ENCODE results near the gene RSRC1. TPM values are rescaled to one million over a fixed set of nuclear protein-coding genes. Genes with fewer than 3 reads are reported as not detected.

RSRC1 gene
- total RNA-seq, 1 experiment from 2014 or later: 37.9 TPM

DNA sequence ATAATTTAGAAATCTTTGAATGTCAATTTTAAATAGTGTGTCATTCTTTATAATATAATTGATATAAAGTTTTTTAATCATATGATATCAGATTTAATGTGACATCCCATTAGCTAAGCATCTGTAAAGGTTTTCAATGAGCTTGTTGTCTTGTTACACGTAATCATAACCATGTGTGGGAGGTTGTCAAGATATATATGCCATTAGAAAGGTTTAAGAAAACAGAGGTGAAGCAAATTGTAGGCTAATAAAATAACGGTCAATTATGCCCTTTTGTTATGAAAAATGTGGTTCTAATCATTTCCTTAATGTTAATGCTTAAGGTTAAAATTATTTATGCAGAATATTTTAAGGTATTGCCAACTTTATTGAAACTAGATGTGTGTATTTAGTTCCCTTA lies 56.3 kb downstream of the RSRC1 start:
- Histone ChIP-seq H3K4me2 (ENCODE audit: insufficient read depth, insufficient read length, low read length) (no peak overlapping the region), H2AK5ac (ENCODE audit: insufficient read length, low read length) (no peak overlapping the region), H2BK120ac (ENCODE audit: low read depth, low read length, poor library complexity, severe bottlenecking) (no peak overlapping the region), H3K79me1 (ENCODE audit: insufficient read depth, low read depth, low read length, poor library complexity, severe bottlenecking) (no peaks in the 10 kb centered on the region), H4K20me1 (ENCODE audit: control insufficient read depth, insufficient read depth, insufficient read length) (no peaks in the 10 kb centered on the region), H3K18ac (ENCODE audit: insufficient read length, low read depth, low read length) (no peak overlapping the region), H2BK15ac (ENCODE audit: low read depth, low read length) (no peak overlapping the region), H3T11ph (ENCODE audit: low read length) (no peak overlapping the region), H2BK12ac (ENCODE audit: insufficient read length, low read depth, low read length) (no peak overlapping the region), H2BK20ac (ENCODE audit: low read depth, low read length, poor library complexity, severe bottlenecking) (no peak overlapping the region), H3K23ac (ENCODE audit: insufficient read length, low read depth, low read length) (no peak overlapping the region), H3K14ac (ENCODE audit: insufficient read depth, low read length) (no peak overlapping the region), H3K9me3 (ENCODE audit: control insufficient read depth, low read depth, low read length) (no peaks in the 10 kb centered on the region), H4K5ac (ENCODE audit: insufficient read length, low read depth, low read length) (no peak overlapping the region), H3K27me3 (ENCODE audit: insufficient read depth, low read length) (no peaks in the 10 kb centered on the region), H3K79me2 (ENCODE audit: insufficient read depth, low read length) (no peaks in the 10 kb centered on the region), H2BK5ac (ENCODE audit: insufficient read length, low read length) (no peak overlapping the region), H4K8ac (replicated peaks; ENCODE audit: insufficient read length, low read depth, low read length) (no peak overlapping the region), H3K23me2 (ENCODE audit: insufficient read length, low read depth, low read length, poor library complexity, severe bottlenecking) (no peaks in the 10 kb centered on the region), H3K56ac (ENCODE audit: insufficient read length, low read depth, low read length) (no peak overlapping the region), H4K91ac (ENCODE audit: insufficient read length, low read depth, low read length) (no peak overlapping the region), H3K9ac (ENCODE audit: extremely low read depth, insufficient read length, low read length) (no peak overlapping the region), H2AFZ (ENCODE audit: low read length) (no peak overlapping the region), H3K4ac (ENCODE audit: low read depth, low read length) (no peak overlapping the region), H3K4me1 (ENCODE audit: insufficient read depth, low read length) (no peaks in the 10 kb centered on the region), H3K27ac (ENCODE audit: insufficient read length, low read depth, low read length) (no peak overlapping the region)
- H3K4me3 Mint-ChIP-seq: no peak overlapping the region
- 0 out of 4 replicates have a peak, but pooled peaks cover 0 to 2% of the 10 kb centered on the region in 2 experiments for H3K4me1 Mint-ChIP-seq
- no CpG with 5 or more reads among the region's 2 CpGs for WGBS (ENCODE audit: extremely low coverage, insufficient read length, low lambda C conversion rate)
- no peaks in the 10 kb centered on the region for H3K27me3 Mint-ChIP-seq (ENCODE audit: low read depth)
- no peaks in the 10 kb centered on the region for H3K9me3 Mint-ChIP-seq
- TF ChIP-seq CTCF (conservative IDR thresholded peaks at IDR 0.05): no peak
- H3K27ac Mint-ChIP-seq: no peak overlapping the region
- no peak for DNase-seq
- no peaks in the 10 kb centered on the region for H3K36me3 Mint-ChIP-seq (ENCODE audit: insufficient read depth in 1 of 3, low read depth in 3 of 3)
